ENCODE data around the gene TOPBP1.

GRCh38 chr3:133606902-133607301 lies 54.8 kb downstream of the TOPBP1 start:
- TF ChIP-seq GATA2 (IDR thresholded peaks at IDR 0.05; ENCODE audit: low read depth, low read length) = no peak
- TF ChIP-seq GATA3 (IDR thresholded peaks at IDR 0.05; ENCODE audit: low read depth, low read length) = no peak

All from SH-SY5Y (cell line).